PC-9 (cell line): Measurements from ENCODE around the gene SHANK1. TPM values are rescaled to one million over a fixed set of nuclear protein-coding genes. Genes with fewer than 3 reads are reported as not detected.

Experiments used
- BruUV-seq: library from RNA; stranded (reverse); fragments of 400-500 nt; replicated peaks from 2 replicates; lab custom pipeline; 2021; lab: Mats Ljungman, UMichigan
- CTCF ChIA-PET: fragments of 300-600 bp; sonication (Branson Sonifier 250); formaldehyde crosslinking; loops from one replicate; lab custom pipeline; 2022; ENCODE audit warnings: antibody characterized with exemption; lab: Charles Lee
- POLR2A ChIA-PET: fragments of 300-600 bp; sonication (Branson Sonifier 250); formaldehyde crosslinking; loops from one replicate; lab custom pipeline; 2022; ENCODE audit warnings: antibody characterized with exemption; ENCODE audit not compliant: unreplicated experiment; lab: Charles Lee
- DNase-seq, 2 experiments: peaks; one replicate each; pipeline versions ENCODE4 v3.0.0 to v3.0.0-alpha.2; 2015 to 2022; ENCODE audit warnings: mixed read lengths in 1 of 2
- H2AFZ ChIP-seq: fragments of 200-600 bp; sonication (generic); 2 replicates; pipeline ENCODE4 v1.8.1; 2017; ENCODE audit warnings: antibody characterized with exemption
- H3F3A ChIP-seq: fragments of 200-600 bp; sonication (generic); 2 replicates; pipeline ENCODE4 v1.8.1; 2017; ENCODE audit warnings: antibody characterized with exemption, mild to moderate bottlenecking, low read depth; ENCODE audit not compliant: insufficient read depth
- H3K27ac ChIP-seq: fragments of 200-600 bp; sonication (generic); 2 replicates; pipeline ENCODE4 v1.6.1; 2016; ENCODE audit warnings: mixed run types
- H3K27me3 ChIP-seq: fragments of 200-600 bp; sonication (generic); 2 replicates; pipeline ENCODE4 v1.6.1; 2016; ENCODE audit warnings: low read depth, mixed run types; ENCODE audit not compliant: insufficient read depth
- H3K36me3 ChIP-seq: fragments of 200-600 bp; sonication (generic); 2 replicates; pipeline ENCODE4 v1.6.1; 2016; ENCODE audit warnings: low read depth, mixed run types
- H3K4me1 ChIP-seq: fragments of 200-600 bp; sonication (generic); replicated peaks from 2 replicates; pipeline ENCODE4 v1.6.1; 2016; ENCODE audit warnings: mixed run types; ENCODE audit not compliant: insufficient read depth
- H3K4me2 ChIP-seq: fragments of 200-600 bp; sonication (generic); 2 replicates; pipeline ENCODE4 v1.6.1; 2017; ENCODE audit warnings: mixed run types
- H3K4me3 ChIP-seq: fragments of 200-600 bp; sonication (generic); 2 replicates; pipeline ENCODE4 v1.6.1; 2016; ENCODE audit warnings: mixed run types
- H3K79me2 ChIP-seq: fragments of 200-600 bp; sonication (generic); 2 replicates; pipeline ENCODE4 v1.6.1; 2017; ENCODE audit warnings: low read depth, mixed run types
- H3K9me2 ChIP-seq: fragments of 200-600 bp; sonication (generic); 2 replicates; pipeline ENCODE4 v1.8.1; 2017; ENCODE audit warnings: mild to moderate bottlenecking; ENCODE audit not compliant: insufficient read depth
- H3K9me3 ChIP-seq: fragments of 200-600 bp; sonication (generic); 2 replicates; pipeline ENCODE4 v1.8.1; 2016; ENCODE audit warnings: low read depth; ENCODE audit not compliant: insufficient read depth
- H4K20me1 ChIP-seq: fragments of 200-600 bp; sonication (generic); 2 replicates; pipeline ENCODE4 v1.8.1; 2017; ENCODE audit not compliant: insufficient read depth
- CTCF ChIP-seq: fragments of 200-600 bp; sonication (generic); conservative IDR thresholded peaks from 2 replicates; pipeline ENCODE4 v1.6.1; 2017; ENCODE audit warnings: mixed run types, antibody characterized with exemption, mild to moderate bottlenecking, moderate library complexity
- EZH2 ChIP-seq: fragments of 200-600 bp; sonication (generic); IDR thresholded peaks from 2 replicates; pipeline ENCODE4 v1.8.0; 2017; ENCODE audit warnings: antibody characterized with exemption, low read depth
- intact Hi-C: fragments of 100-400 bp; cut with micrococcal nuclease; formaldehyde crosslinking; loops from one replicate; pipeline ENCODE4 v1.10.0; 2022; ENCODE audit not compliant: unreplicated experiment
- total RNA-seq: library from RNA; stranded (reverse); gene quantifications from 2 replicates; pipeline ENCODE4 v1.2.3, GENCODE V29; 2021

The SHANK1 gene
- total RNA-seq, 1 experiment from 2014 or later: not detected

- Histone ChIP-seq H3K4me3 (no peak overlapping the region), H3F3A (no peaks in the 10 kb centered on the region), H2AFZ (no peak overlapping the region), H3K4me1 (no peaks in the 10 kb centered on the region), H3K27ac (no peak overlapping the region), H3K9me3 (peaks cover 11% of the 10 kb centered on the region), H4K20me1 (no peaks in the 10 kb centered on the region), H3K27me3 (peaks cover 88% of the 10 kb centered on the region), H3K9me2 (no peaks in the 10 kb centered on the region), H3K79me2 (no peaks in the 10 kb centered on the region), H3K36me3 (no peaks in the 10 kb centered on the region), H3K4me2 (no peak overlapping the region)
- no peak for TF ChIP-seq EZH2
- no peak for TF ChIP-seq CTCF
- ChIA-PET POLR2A (no interaction called here), CTCF (no interaction called here)
- BruUV-seq: no TSS peak
- no peak for DNase-seq
- intact Hi-C loops: no loop called here
Observed at GRCh38 chr19:50633973-50634372, 85.6 kb downstream of the SHANK1 start.

- Histone ChIP-seq H2AFZ (no peak overlapping the region), H3K36me3 (no peaks in the 10 kb centered on the region), H4K20me1 (no peaks in the 10 kb centered on the region), H3K9me2 (no peaks in the 10 kb centered on the region), H3K9me3 (peaks cover 11% of the 10 kb centered on the region), H3K4me2 (no peak overlapping the region), H3K4me1 (no peaks in the 10 kb centered on the region), H3K27me3 (peaks cover 88% of the 10 kb centered on the region), H3F3A (no peaks in the 10 kb centered on the region), H3K79me2 (no peaks in the 10 kb centered on the region), H3K27ac (no peak overlapping the region), H3K4me3 (no peak overlapping the region)
- BruUV-seq: no TSS peak
- intact Hi-C loops: no loop called here
- POLR2A ChIA-PET: no interaction called here
- DNase-seq: no peak
- CTCF ChIA-PET: no interaction called here
- TF ChIP-seq EZH2 (no peak), CTCF (no peak)
Observed at GRCh38 chr19:50633359-50633758, 86.2 kb downstream of the SHANK1 start.

GRCh38 chr19:50632151-50632835, 87.3 kb downstream of the SHANK1 start:
- peaks cover 11% of the 10 kb centered on the region for H3K9me3 ChIP-seq
- no peaks in the 10 kb centered on the region for H3K4me1 ChIP-seq
- no peaks in the 10 kb centered on the region for H4K20me1 ChIP-seq
- no peaks in the 10 kb centered on the region for H3K9me2 ChIP-seq
- H3F3A ChIP-seq: no peaks in the 10 kb centered on the region
- no peak overlapping the region for H2AFZ ChIP-seq
- H3K27me3 ChIP-seq: peaks cover 88% of the 10 kb centered on the region
- no peaks in the 10 kb centered on the region for H3K36me3 ChIP-seq
- intact Hi-C loops: no loop called here
- POLR2A ChIA-PET: no interaction called here
- CTCF ChIA-PET: no interaction called here
- H3K4me3 ChIP-seq: no peak overlapping the region
- DNase-seq: no peak
- no peaks in the 10 kb centered on the region for H3K79me2 ChIP-seq
- TF ChIP-seq EZH2 (no peak), CTCF (peak; percentile 25; the same call in 1 of the 2 replicates)
- H3K27ac ChIP-seq: no peak overlapping the region
- BruUV-seq: no TSS peak
- no peak overlapping the region for H3K4me2 ChIP-seq
